GM18498 (cell line): ENCODE measurements around the gene GPATCH3.
"Not testable (repeated sequence)": the region's sequence is repeated elsewhere in the genome, so short reads cannot be mapped to it uniquely, and the experiment has no call there.

Experiments used
- ATAC-seq: cut with Tn5 transposase; IDR thresholded peaks from one replicate; pipeline ENCODE4 v1.9.1; 2021; ENCODE audit warnings: mild to moderate bottlenecking, moderate library complexity; ENCODE audit not compliant: unreplicated experiment

The GPATCH3 gene

DNA sequence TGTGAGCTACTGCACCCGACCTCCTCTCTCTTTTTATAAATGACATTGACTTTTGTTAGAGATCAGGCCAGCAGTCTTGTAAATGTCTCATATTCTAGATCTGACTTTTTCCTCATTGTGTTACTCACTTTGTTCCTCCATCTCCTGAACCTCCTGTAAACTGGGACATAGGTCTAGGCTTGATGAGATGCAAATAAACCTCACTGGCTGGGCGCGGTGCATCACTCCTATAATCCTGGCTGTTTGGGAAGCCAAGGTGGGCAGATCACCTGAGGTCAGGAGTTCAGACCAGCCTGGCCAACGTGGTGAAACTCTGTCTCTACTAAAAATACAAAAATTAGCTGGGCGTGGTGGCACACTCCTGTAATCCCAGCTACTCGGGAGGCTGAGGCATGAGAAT, 52.4 kb downstream of the GPATCH3 start:
- ATAC-seq, result not testable (repeated sequence)

DNA sequence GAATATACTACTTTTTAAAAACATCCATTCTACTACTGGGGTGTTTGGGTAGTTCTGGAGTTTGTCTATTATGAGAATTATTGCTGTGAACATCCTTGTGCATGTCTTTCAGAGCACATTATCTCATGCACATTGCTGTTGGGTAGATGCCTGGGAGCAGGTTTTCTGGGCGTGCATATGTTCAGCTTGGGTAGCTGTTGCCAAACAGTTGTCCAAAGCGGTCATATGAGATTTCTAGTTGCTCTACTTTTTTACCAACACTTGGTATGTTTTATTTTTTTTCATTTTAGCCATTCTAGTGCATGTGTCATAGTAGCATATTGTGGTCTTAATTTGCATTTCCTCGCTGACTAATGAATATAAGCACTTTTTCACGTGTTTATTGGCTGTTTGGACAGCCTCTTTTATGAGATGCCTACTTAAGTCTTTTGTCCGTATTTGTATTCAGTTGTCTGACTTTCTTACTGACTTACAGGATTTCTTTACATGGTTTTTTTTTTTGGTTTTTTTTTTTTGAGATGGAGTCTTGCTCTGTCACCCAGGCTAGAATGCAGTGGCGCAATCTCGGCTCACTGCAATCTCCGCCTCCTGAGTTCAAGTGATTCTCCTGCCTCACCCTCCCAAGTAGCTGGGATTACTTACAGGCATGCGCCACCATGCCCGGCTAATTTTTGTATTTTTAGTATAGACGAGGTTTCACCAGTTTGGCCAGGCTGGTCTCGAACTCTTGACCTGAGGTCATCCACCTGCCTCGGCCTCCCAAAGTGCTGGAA, 55.7 kb downstream of the GPATCH3 start:
- ATAC-seq, result no peak
